Bronchial epithelial cell (primary cell): ENCODE data around the gene NAPEPLD. TPM values are rescaled to one million over a fixed set of nuclear protein-coding genes. Genes with fewer than 3 reads are reported as not detected.
"Not testable (repeated sequence)": the region's sequence is repeated elsewhere in the genome, so short reads cannot be mapped to it uniquely, and the experiment has no call there.

Experiments
- DNase-seq: peaks from one replicate; pipeline ENCODE4 v3.0.0-alpha.2; 2010; ENCODE audit warnings: low read depth
- FAIRE-seq: peaks from 2 replicates; lab custom pipeline; 2011; peaks lifted over from hg19 to GRCh38; lab: Jason Lieb, UNC
- H3K27me3 ChIP-seq: 2 replicates; pipeline ENCODE4 v1.5.1; 2011; ENCODE audit warnings: low read length; ENCODE audit not compliant: control insufficient read depth, insufficient read depth
- H3K36me3 ChIP-seq: 2 replicates; pipeline ENCODE4 v1.5.1; 2011; ENCODE audit warnings: low read length; ENCODE audit not compliant: control insufficient read depth, insufficient read depth
- H3K4me3 ChIP-seq: 2 replicates; pipeline ENCODE4 v1.5.1; 2011; ENCODE audit warnings: mild to moderate bottlenecking, low read depth, low read length, control low read depth
- total RNA-seq: library from RNA; depleted of rRNA; stranded (reverse); fragments of >200 nt; gene quantifications from 2 replicates; pipeline ENCODE4 v1.2.1, GENCODE V29; 2014
- TF ChIP-seq, protein P1 (sequence below): IDR thresholded peaks from 2 replicates; pipeline ENCODE4 v1.5.1; 2011; ENCODE audit warnings: mild to moderate bottlenecking, moderate library complexity, low read length, control low read depth, inconsistent platforms; ENCODE audit not compliant: insufficient read depth, severe bottlenecking

Gene NAPEPLD
- total RNA-seq, 1 donor from 2014 or later: 2.6 TPM

DNA sequence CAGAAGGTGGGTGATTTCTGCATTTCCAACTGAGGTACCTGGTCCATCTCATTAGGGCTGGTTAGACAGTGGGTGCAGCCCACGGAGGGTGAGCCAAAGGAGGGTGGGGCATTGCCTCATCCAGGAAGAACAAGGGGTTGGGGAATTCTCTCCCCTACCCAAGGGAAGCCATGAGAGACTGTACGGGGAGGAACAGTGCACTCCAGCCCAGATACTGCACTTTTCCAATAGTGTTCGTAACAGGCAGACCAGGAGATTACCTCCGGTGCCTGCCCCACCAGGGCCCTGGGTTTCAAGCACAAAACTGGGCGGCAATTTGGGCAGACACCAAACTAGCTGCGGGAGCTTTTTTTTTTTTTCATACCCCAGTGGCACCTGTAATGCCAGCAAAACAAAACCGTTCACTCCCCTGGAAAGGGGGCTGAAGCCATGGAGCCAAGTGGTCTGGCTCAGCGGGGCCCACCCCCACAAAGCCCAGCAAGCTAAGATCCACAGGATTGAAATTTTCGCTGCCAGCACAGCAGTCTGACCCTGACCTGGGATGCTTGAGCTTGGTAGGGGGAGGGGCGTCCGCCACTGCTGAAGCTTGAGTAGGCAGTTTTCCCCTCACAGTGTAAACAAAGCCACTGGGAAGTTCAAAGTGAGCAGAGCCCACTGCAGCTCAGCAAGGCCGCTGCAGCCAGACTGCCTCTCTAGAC is 42.7 kb downstream of the NAPEPLD start:
- no peak for FAIRE-seq
- TF ChIP-seq, protein P1, sequence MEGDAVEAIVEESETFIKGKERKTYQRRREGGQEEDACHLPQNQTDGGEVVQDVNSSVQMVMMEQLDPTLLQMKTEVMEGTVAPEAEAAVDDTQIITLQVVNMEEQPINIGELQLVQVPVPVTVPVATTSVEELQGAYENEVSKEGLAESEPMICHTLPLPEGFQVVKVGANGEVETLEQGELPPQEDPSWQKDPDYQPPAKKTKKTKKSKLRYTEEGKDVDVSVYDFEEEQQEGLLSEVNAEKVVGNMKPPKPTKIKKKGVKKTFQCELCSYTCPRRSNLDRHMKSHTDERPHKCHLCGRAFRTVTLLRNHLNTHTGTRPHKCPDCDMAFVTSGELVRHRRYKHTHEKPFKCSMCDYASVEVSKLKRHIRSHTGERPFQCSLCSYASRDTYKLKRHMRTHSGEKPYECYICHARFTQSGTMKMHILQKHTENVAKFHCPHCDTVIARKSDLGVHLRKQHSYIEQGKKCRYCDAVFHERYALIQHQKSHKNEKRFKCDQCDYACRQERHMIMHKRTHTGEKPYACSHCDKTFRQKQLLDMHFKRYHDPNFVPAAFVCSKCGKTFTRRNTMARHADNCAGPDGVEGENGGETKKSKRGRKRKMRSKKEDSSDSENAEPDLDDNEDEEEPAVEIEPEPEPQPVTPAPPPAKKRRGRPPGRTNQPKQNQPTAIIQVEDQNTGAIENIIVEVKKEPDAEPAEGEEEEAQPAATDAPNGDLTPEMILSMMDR: no peak
- H3K27me3 ChIP-seq: no peaks in the 10 kb centered on the region
- peaks cover 1% of the 10 kb centered on the region for H3K36me3 ChIP-seq
- no peak for DNase-seq
- no peak overlapping the region for H3K4me3 ChIP-seq

DNA sequence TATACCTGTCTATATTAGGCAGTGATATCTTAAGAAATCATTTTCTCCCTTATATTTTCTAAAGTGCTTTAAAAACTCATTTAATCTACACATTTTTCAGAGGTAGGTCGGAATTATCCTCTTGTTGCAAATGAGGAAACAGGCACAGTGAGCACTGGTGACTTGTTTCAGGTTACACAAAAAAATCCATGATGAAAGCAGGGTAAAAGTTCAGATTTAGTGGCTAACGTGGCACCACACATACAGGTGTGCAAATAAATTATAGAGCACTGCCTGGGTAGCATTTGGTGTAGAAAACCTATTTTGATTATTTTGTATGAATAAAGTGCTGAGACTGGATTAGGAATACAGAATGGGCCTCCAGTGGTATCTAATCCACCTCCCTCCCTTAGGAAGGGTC is 47.4 kb downstream of the NAPEPLD start:
- DNase-seq (no peak), FAIRE-seq (no peak)
- Histone ChIP-seq H3K36me3 (peaks cover 4% of the 10 kb centered on the region), H3K4me3 (no peak overlapping the region), H3K27me3 (no peaks in the 10 kb centered on the region)
- TF ChIP-seq, protein P1: no peak

DNA sequence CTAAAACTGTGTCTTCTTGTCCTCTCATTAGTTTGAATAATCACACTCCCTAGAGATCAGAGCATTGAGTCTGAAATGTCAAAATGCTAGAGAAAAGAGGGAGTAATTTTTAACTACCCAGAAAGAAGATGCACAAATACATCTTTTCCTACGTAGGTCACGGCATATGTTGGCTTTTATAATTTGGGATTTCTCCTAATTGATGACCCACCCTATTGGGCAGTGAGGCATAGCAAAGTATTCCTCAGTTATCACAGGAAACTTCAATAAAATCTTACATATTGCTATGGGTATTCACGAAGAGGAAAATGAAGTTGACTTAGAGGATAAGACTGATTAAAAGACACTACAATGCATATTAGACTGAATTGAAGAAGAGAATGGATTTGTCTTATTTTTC is 48.6 kb downstream of the NAPEPLD start:
- no peak for DNase-seq
- no peak for FAIRE-seq
- TF ChIP-seq, protein P1: no peak
- Histone ChIP-seq H3K36me3 (peaks cover 3% of the 10 kb centered on the region), H3K4me3 (no peak overlapping the region), H3K27me3 (no peaks in the 10 kb centered on the region)

GRCh38 chr7:103097041-103097440 is 51.9 kb downstream of the NAPEPLD start:
- H3K4me3 ChIP-seq: no peak overlapping the region
- FAIRE-seq (no peak), DNase-seq (no peak)
- no peaks in the 10 kb centered on the region for H3K27me3 ChIP-seq
- TF ChIP-seq, protein P1: no peak
- peaks cover 4% of the 10 kb centered on the region for H3K36me3 ChIP-seq

- FAIRE-seq, H3K4me3 ChIP-seq, H3K36me3 ChIP-seq, DNase-seq, H3K27me3 ChIP-seq: not testable (repeated sequence)
Measured at GRCh38 chr7:103095558-103095957, 53.3 kb downstream of the NAPEPLD start.

DNA sequence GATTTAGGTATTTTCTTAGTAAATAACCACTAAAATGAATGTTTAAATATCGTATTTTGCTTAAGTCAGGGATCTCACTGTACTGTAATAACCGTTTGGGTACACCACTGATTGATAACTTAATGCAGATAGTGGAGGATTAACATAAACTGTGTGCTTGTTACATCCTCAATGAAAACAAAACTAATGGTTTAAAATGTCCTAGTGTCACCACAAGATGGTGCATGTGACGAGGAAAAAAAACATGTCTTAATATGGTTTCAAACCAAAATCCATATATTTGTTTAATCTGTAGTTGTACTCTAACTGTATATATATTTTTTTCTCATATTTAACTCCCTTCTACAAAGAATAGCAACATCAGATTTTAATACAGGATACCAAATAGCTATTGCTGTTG is 54.8 kb downstream of the NAPEPLD start:
- FAIRE-seq: no peak
- Histone ChIP-seq H3K27me3 (no peaks in the 10 kb centered on the region), H3K36me3 (peaks cover 4% of the 10 kb centered on the region)

More for the DNA sequence above, 54.8 kb downstream of the NAPEPLD start:
- no peak for DNase-seq
- TF ChIP-seq, protein P1: no peak
- no peak overlapping the region for H3K4me3 ChIP-seq
